ENCODE measurements around the gene SPATA13.

The SPATA13 gene

GRCh38 chr13:24162604-24163003, 2.1 kb downstream of the SPATA13 start:
- no peak overlapping the region for H3K4me3 ChIP-seq (ENCODE audit: control insufficient read depth, low read depth, low read length)
- no peak for DNase-seq (ENCODE audit: low read depth)
- no peak for TF ChIP-seq CTCF (IDR thresholded peaks at IDR 0.05; ENCODE audit: control insufficient read depth, insufficient read depth, low read depth, low read length, missing control alignments)

- H3K4me3 ChIP-seq (ENCODE audit: control insufficient read depth, low read depth, low read length) = no peak overlapping the region
- DNase-seq (ENCODE audit: low read depth) = no peak
- no peak for TF ChIP-seq CTCF (IDR thresholded peaks at IDR 0.05; ENCODE audit: control insufficient read depth, insufficient read depth, low read depth, low read length, missing control alignments)
These were observed 5.2 kb downstream of the SPATA13 start for GRCh38 chr13:24165746-24166145.

- no peak for DNase-seq (ENCODE audit: low read depth)
- H3K4me3 ChIP-seq (ENCODE audit: control insufficient read depth, low read depth, low read length) = no peak overlapping the region
- no peak for TF ChIP-seq CTCF (IDR thresholded peaks at IDR 0.05; ENCODE audit: control insufficient read depth, insufficient read depth, low read depth, low read length, missing control alignments)
These were observed 6.0 kb downstream of the SPATA13 start for GRCh38 chr13:24166561-24166960.

- no peak for TF ChIP-seq CTCF (IDR thresholded peaks at IDR 0.05; ENCODE audit: control insufficient read depth, insufficient read depth, low read depth, low read length, missing control alignments)
- H3K4me3 ChIP-seq (ENCODE audit: control insufficient read depth, low read depth, low read length) = no peak overlapping the region
- DNase-seq (ENCODE audit: low read depth) = no peak
These were observed 7.3 kb downstream of the SPATA13 start for GRCh38 chr13:24167666-24168391.

GRCh38 chr13:24168392-24168750, 7.9 kb downstream of the SPATA13 start:
- no peak overlapping the region for H3K4me3 ChIP-seq (ENCODE audit: control insufficient read depth, low read depth, low read length)
- no peak for DNase-seq (ENCODE audit: low read depth)
- no peak for TF ChIP-seq CTCF (IDR thresholded peaks at IDR 0.05; ENCODE audit: control insufficient read depth, insufficient read depth, low read depth, low read length, missing control alignments)

- H3K4me3 ChIP-seq (ENCODE audit: control insufficient read depth, low read depth, low read length) = no peak overlapping the region
- TF ChIP-seq CTCF (IDR thresholded peaks at IDR 0.05; ENCODE audit: control insufficient read depth, insufficient read depth, low read depth, low read length, missing control alignments) = peak; percentile 9
- no peak for DNase-seq (ENCODE audit: low read depth)
These were observed 8.5 kb downstream of the SPATA13 start for GRCh38 chr13:24168979-24169378.
